HepG2 (cell line): ENCODE measurements around the gene TRIP4. TPM values are rescaled to one million over a fixed set of nuclear protein-coding genes. Genes with fewer than 3 reads are reported as not detected.
A peak's percentile ranks its signal among the peaks of the same experiment; 100 is the strongest.

Experiments used
- ATAC-seq: fragments of 200-7000 bp; cut with Tn5 transposase; 3 replicates; pipeline ENCODE4 v1.9.1; 2020; ENCODE audit warnings: mild to moderate bottlenecking, moderate library complexity
- BruUV-seq: library from RNA; stranded (reverse); fragments of 400-500 nt; replicated peaks from 2 replicates; lab custom pipeline; 2021; lab: Mats Ljungman, UMichigan
- CTCF ChIA-PET: fragments of 300-600 bp; formaldehyde crosslinking; extraction: SDS; loops from one replicate; lab custom pipeline; 2021; ENCODE audit warnings: low total read pairs, inconsistent platforms, low intra/inter-chr PET ratio; lab: Yijun Ruan, JAX
- POLR2A ChIA-PET: fragments of 350-600 bp; sonication (Branson Sonifier 250); formaldehyde crosslinking; loops from one replicate; lab custom pipeline; 2020; ENCODE audit warnings: antibody characterized with exemption, inconsistent platforms; lab: Yijun Ruan, JAX
- DNase-seq: peaks from one replicate; pipeline ENCODE4 v3.0.0-alpha.2; 2015; ENCODE audit warnings: low spot score
- FAIRE-seq: peaks from 3 replicates; lab custom pipeline; 2011; peaks lifted over from hg19 to GRCh38; lab: Jason Lieb, UNC
- H2AFZ ChIP-seq: one replicate; pipeline ENCODE4 v1.6.1; 2011; ENCODE audit warnings: low read length, inconsistent platforms
- H3K27ac ChIP-seq: fragments of 300-600 bp; 3 replicates; pipeline ENCODE4 v1.8.0; 2011; ENCODE audit warnings: mixed run types, mild to moderate bottlenecking, mixed read lengths, low read length, inconsistent platforms; ENCODE audit not compliant: insufficient read depth; ENCODE audit errors: extremely low read length
- H3K27me3 ChIP-seq, 2 experiments: fragments of 200-600 bp in 1 of 2; 2 replicates in 1 of 2; 3 replicates in 1 of 2; pipeline versions ENCODE4 v1.6.0 to v1.8.0; 2011; ENCODE audit warnings: low read length in 2 of 2, mild to moderate bottlenecking in 2 of 2, moderate library complexity in 2 of 2, inconsistent platforms in 1 of 2; ENCODE audit not compliant: insufficient read depth in 2 of 2, control insufficient read depth in 1 of 2
- H3K36me3 ChIP-seq, 2 experiments: fragments of 200-600 bp in 1 of 2; replicated peaks in 1 of 2; 2 replicates in 1 of 2; 3 replicates in 1 of 2; pipeline versions ENCODE4 v1.5.1 to v1.8.0; 2011; ENCODE audit warnings: low read length in 2 of 2, inconsistent platforms in 1 of 2; ENCODE audit not compliant: insufficient read depth in 2 of 2, control insufficient read depth in 1 of 2
- H3K4me1 ChIP-seq: 2 replicates; pipeline ENCODE4 v1.5.1; 2012; ENCODE audit warnings: low read length, inconsistent platforms; ENCODE audit not compliant: insufficient read depth
- H3K4me2 ChIP-seq: 2 replicates; pipeline ENCODE4 v1.6.0; 2011; ENCODE audit warnings: low read depth, low read length, inconsistent platforms
- H3K4me3 ChIP-seq, 3 experiments: fragments of 200-600 bp in 1 of 3; sonication (generic), shearing (Covaris generic) in 1 of 3; replicated peaks in 1 of 3; 2 replicates each; pipeline ENCODE4 v1.5.1; 2011 to 2016; ENCODE audit warnings: low read length in 3 of 3, inconsistent platforms in 2 of 3, low read depth in 2 of 3, mild to moderate bottlenecking in 2 of 3, control low read depth in 1 of 3, mixed read lengths in 1 of 3; ENCODE audit not compliant: insufficient read depth in 1 of 3
- H3K79me2 ChIP-seq: one replicate; pipeline ENCODE4 v1.6.1; 2011; ENCODE audit warnings: low read length, inconsistent platforms; ENCODE audit not compliant: insufficient read depth
- H3K9ac ChIP-seq: 2 replicates; pipeline ENCODE4 v1.6.0; 2011; ENCODE audit warnings: mild to moderate bottlenecking, low read depth, low read length, inconsistent platforms; ENCODE audit not compliant: insufficient read depth
- H3K9me3 ChIP-seq: 2 replicates; pipeline ENCODE4 v1.5.1; 2012; ENCODE audit warnings: mild to moderate bottlenecking, low read length
- H4K20me1 ChIP-seq: 2 replicates; pipeline ENCODE4 v1.6.0; 2011; ENCODE audit warnings: inconsistent platforms, mild to moderate bottlenecking, low read length, moderate library complexity; ENCODE audit not compliant: insufficient read depth
- ARNT2 ChIP-seq: sonication (generic); formaldehyde crosslinking; IDR thresholded peaks from 2 replicates; pipeline ENCODE4 v1.8.0; 2022; ENCODE audit warnings: mild to moderate bottlenecking, low read depth, missing genetic modification reagents, moderate library complexity
- EED ChIP-seq: sonication (generic); formaldehyde crosslinking; IDR thresholded peaks from 2 replicates; pipeline ENCODE4 v1.5.0; 2020; ENCODE audit warnings: mild to moderate bottlenecking, missing genetic modification reagents
- ERF ChIP-seq: IDR thresholded peaks from 2 replicates; pipeline ENCODE4 v1.6.1; 2018; ENCODE audit warnings: missing biosample characterization, missing genetic modification reagents
- FOSL1 ChIP-seq: sonication (generic); formaldehyde crosslinking; IDR thresholded peaks from 2 replicates; pipeline ENCODE4 v1.9.0; 2021; ENCODE audit warnings: missing genetic modification reagents, borderline replicate concordance
- HNF4G ChIP-seq, 2 experiments: sonication (generic) in 1 of 2; formaldehyde crosslinking in 1 of 2; IDR thresholded peaks; 2 replicates each; pipeline versions ENCODE4 v1.4.0 to v1.6.1; 2011 to 2020; ENCODE audit warnings: borderline replicate concordance in 2 of 2, low read depth in 2 of 2, mild to moderate bottlenecking in 2 of 2, low read length in 1 of 2, missing genetic modification reagents in 1 of 2, moderate library complexity in 1 of 2
- JUNB ChIP-seq: sonication (generic); formaldehyde crosslinking; IDR thresholded peaks from 2 replicates; pipeline ENCODE4 v1.8.0; 2022; ENCODE audit warnings: missing genetic modification reagents, mild to moderate bottlenecking, borderline replicate concordance
- MYNN ChIP-seq: sonication (generic); formaldehyde crosslinking; IDR thresholded peaks from 2 replicates; pipeline ENCODE4 v1.4.0; 2020; ENCODE audit warnings: mild to moderate bottlenecking, low read depth, missing genetic modification reagents
- NR2F1 ChIP-seq, 2 experiments: fragments of 450-650 bp in 1 of 2; formaldehyde crosslinking in 1 of 2; IDR thresholded peaks; 2 replicates each; pipeline versions ENCODE4 v1.5.0 to v1.6.1; 2016 to 2020; ENCODE audit warnings: mild to moderate bottlenecking in 1 of 2, missing compliant biosample characterization in 1 of 2, missing genetic modification reagents in 1 of 2, moderate library complexity in 1 of 2
- NR2F6 ChIP-seq, 2 experiments: IDR thresholded peaks; 2 replicates each; pipeline ENCODE4 v1.6.1; 2016; ENCODE audit warnings: antibody characterized with exemption in 1 of 2, mild to moderate bottlenecking in 1 of 2
- RXRB ChIP-seq: IDR thresholded peaks from 2 replicates; pipeline ENCODE4 v1.6.1; 2016; ENCODE audit warnings: borderline replicate concordance, missing genetic modification reagents, missing compliant biosample characterization
- SUZ12 ChIP-seq: fragments of 150-350 bp; IDR thresholded peaks from 2 replicates; pipeline ENCODE4 v1.6.1; 2014; ENCODE audit warnings: low read depth, low read length
- ZNF230 ChIP-seq: sonication (generic); formaldehyde crosslinking; IDR thresholded peaks from 2 replicates; pipeline ENCODE4 v1.4.0; 2020; ENCODE audit warnings: mild to moderate bottlenecking, missing genetic modification reagents
- ZNF317 ChIP-seq: sonication (generic); formaldehyde crosslinking; IDR thresholded peaks from 2 replicates; pipeline ENCODE4 v1.5.0; 2020; ENCODE audit warnings: mild to moderate bottlenecking, missing genetic modification reagents
- ZNF382 ChIP-seq: sonication (generic); formaldehyde crosslinking; IDR thresholded peaks from 2 replicates; pipeline ENCODE4 v1.5.0; 2020; ENCODE audit warnings: missing genetic modification reagents, mild to moderate bottlenecking, borderline replicate concordance
- ZNF468 ChIP-seq: sonication (generic); formaldehyde crosslinking; IDR thresholded peaks from 2 replicates; pipeline ENCODE4 v1.8.0; 2022; ENCODE audit warnings: mild to moderate bottlenecking, moderate library complexity, missing genetic modification reagents
- ZNF546 ChIP-seq: sonication (generic); formaldehyde crosslinking; conservative IDR thresholded peaks from 2 replicates; pipeline ENCODE4 v1.8.1; 2023; ENCODE audit warnings: mild to moderate bottlenecking, missing genetic modification reagents
- ZSCAN30 ChIP-seq: sonication (generic); formaldehyde crosslinking; IDR thresholded peaks from 2 replicates; pipeline ENCODE4 v1.5.0; 2020; ENCODE audit warnings: mild to moderate bottlenecking, missing genetic modification reagents
- WGBS: methylation state at CpG from one replicate; pipeline ENCODE4 v1.1.6; 2017; ENCODE audit warnings: low lambda C conversion rate; 5-methylcytosine and 5-hydroxymethylcytosine counted together
- in situ Hi-C: cut with HindIII; loops from 2 replicates; pipeline ENCODE4 v1.10.0; 2017; ENCODE audit warnings: low pct_unique_long_range_greater_than_20kb; ENCODE audit not compliant: extremely low pct_ligation_motif_present
- intact Hi-C: fragments of 100-400 bp; cut with micrococcal nuclease; formaldehyde crosslinking; loops from one replicate; pipeline ENCODE4 v1.10.0; 2022; ENCODE audit not compliant: unreplicated experiment
- polyA plus RNA-seq, 8 experiments: library from polyadenylated mRNA; depleted of rRNA in 3 of 8; stranded (reverse) in 7 of 8; unstranded in 1 of 8; fragments of >200 nt; fragmentation: Illumina TruSeq in 4 of 8; extraction: Trizol in 4 of 8; gene quantifications; 2 replicates each; pipeline versions ENCODE4 v1.2.1 to v1.2.3, GENCODE V29; 2011 to 2016; ENCODE audit warnings: low read depth in 4 of 8, missing spikeins in 1 of 8, mixed read lengths in 1 of 8; ENCODE audit not compliant: insufficient read depth in 1 of 8
- total RNA-seq, 5 experiments: library from RNA; depleted of rRNA; stranded (reverse); fragments of >200 nt; fragmentation: Illumina TruSeq; extraction: Trizol; gene quantifications; 2 replicates each; pipeline ENCODE4 v1.2.3, GENCODE V29; 2016; ENCODE audit warnings: low read depth in 1 of 5
- TF ChIP-seq, protein P1 (sequence below): sonication (generic); formaldehyde crosslinking; IDR thresholded peaks from 2 replicates; pipeline ENCODE4 v1.5.0; 2020; ENCODE audit warnings: mild to moderate bottlenecking, missing genetic modification reagents

The TRIP4 gene
- total and polyA plus RNA-seq, 2 of the 13 experiments (the other 11 are each of a cell fraction or from before 2014, with no cell fraction given), result 7.1 to 11.8 TPM

DNA sequence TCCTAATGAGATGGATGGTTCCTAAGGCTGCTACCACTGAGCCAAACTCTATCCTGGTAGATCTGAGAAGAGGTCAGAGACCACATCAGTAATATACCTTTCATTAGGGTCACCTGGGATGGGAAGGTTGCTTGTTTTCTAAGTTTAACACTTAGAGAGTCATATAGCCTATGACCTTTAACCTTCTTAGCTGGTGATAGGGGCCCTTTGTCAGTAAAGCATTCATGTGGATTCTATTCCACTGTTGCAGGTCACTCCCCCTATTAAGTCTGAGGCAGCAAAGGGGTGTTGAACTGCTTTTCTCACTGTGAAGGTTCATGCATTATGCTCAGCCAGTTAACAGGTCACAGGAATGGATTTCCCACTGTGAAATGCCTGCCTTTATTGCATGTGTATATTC is 66.6 kb downstream of the TRIP4 start:
- no peak for FAIRE-seq
- H4K20me1 ChIP-seq, result no peaks in the 10 kb centered on the region; the same call in 1 of the 2 replicates
- intact Hi-C loops, result no loop called here

GRCh38 chr15:64455961-64456371 is 68.3 kb downstream of the TRIP4 start:
- Histone ChIP-seq H3K27me3 (no peaks in the 10 kb centered on the region), H3K9ac (no peak overlapping the region), H3K36me3 (peaks cover 2 to 11% of the 10 kb centered on the region in 2 experiments; a peak in 3 of 5 replicates), H3K27ac (no peak overlapping the region), H3K9me3 (no peaks in the 10 kb centered on the region), H2AFZ (no peak overlapping the region), H3K79me2 (no peaks in the 10 kb centered on the region), H3K4me2 (no peak overlapping the region), H3K4me3 (no peak overlapping the region), H4K20me1 (no peaks in the 10 kb centered on the region; the same call in 1 of the 2 replicates), H3K4me1 (peaks cover 47% of the 10 kb centered on the region)
- BruUV-seq, result no TSS peak
- CTCF ChIA-PET, result no interaction called here
- ATAC-seq (no peak), FAIRE-seq (no peak), DNase-seq (no peak)
- in situ Hi-C loops, result no loop called here
- POLR2A ChIA-PET, result no interaction called here
- 91% methylated on average over 3 of the region's 3 CpGs for WGBS
- intact Hi-C loops, result no loop called here
- TF ChIP-seq ZNF317, result no peak
- no peak for TF ChIP-seq ZNF546 (CRISPR knock-in tag)
- no peak for TF ChIP-seq MYNN (CRISPR knock-in tag)
- no peak for TF ChIP-seq NR2F1 (CRISPR knock-in tag; IDR thresholded peaks at IDR 0.05)
- no peak for TF ChIP-seq SUZ12
- TF ChIP-seq ERF (CRISPR knock-in tag), result no peak
- no peak for TF ChIP-seq RXRB (CRISPR knock-in tag)
- TF ChIP-seq JUNB (CRISPR knock-in tag), result no peak
- no peak for TF ChIP-seq ZNF382 (CRISPR knock-in tag)
- no peak for TF ChIP-seq EED (CRISPR knock-in tag)

More for the DNA sequence above, 66.6 kb downstream of the TRIP4 start:
- Histone ChIP-seq H2AFZ (no peak overlapping the region), H3K4me3 (no peak overlapping the region), H3K9me3 (no peaks in the 10 kb centered on the region), H3K9ac (no peak overlapping the region), H3K4me1 (peaks cover 37% of the 10 kb centered on the region), H3K4me2 (no peak overlapping the region), H3K79me2 (no peaks in the 10 kb centered on the region), H3K36me3 (peaks cover 3 to 16% of the 10 kb centered on the region in 2 experiments; a peak in 4 of 5 replicates), H3K27ac (no peak overlapping the region), H3K27me3 (no peaks in the 10 kb centered on the region)
- TF ChIP-seq FOSL1 (CRISPR knock-in tag) (no peak), HNF4G (IDR thresholded peaks at IDR 0.05; ENCODE audit: borderline replicate concordance, low read depth, low read length) (no peak), HNF4G (CRISPR knock-in tag; IDR thresholded peaks at IDR 0.05; ENCODE audit: borderline replicate concordance, low read depth) (no peak), ARNT2 (no peak), ZNF230 (CRISPR knock-in tag) (no peak), ZSCAN30 (CRISPR knock-in tag) (no peak), ZNF468 (no peak), NR2F6 (IDR thresholded peaks at IDR 0.05) (peak; percentile 51), NR2F6 (CRISPR knock-in tag; IDR thresholded peaks at IDR 0.05) (no peak)
- TF ChIP-seq, protein P1, sequence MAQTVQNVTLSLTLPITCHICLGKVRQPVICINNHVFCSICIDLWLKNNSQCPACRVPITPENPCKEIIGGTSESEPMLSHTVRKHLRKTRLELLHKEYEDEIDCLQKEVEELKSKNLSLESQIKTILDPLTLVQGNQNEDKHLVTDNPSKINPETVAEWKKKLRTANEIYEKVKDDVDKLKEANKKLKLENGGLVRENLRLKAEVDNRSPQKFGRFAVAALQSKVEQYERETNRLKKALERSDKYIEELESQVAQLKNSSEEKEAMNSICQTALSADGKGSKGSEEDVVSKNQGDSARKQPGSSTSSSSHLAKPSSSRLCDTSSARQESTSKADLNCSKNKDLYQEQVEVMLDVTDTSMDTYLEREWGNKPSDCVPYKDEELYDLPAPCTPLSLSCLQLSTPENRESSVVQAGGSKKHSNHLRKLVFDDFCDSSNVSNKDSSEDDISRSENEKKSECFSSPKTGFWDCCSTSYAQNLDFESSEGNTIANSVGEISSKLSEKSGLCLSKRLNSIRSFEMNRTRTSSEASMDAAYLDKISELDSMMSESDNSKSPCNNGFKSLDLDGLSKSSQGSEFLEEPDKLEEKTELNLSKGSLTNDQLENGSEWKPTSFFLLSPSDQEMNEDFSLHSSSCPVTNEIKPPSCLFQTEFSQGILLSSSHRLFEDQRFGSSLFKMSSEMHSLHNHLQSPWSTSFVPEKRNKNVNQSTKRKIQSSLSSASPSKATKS (CRISPR knock-in tag), result no peak
- in situ Hi-C loops, result no loop called here
- ATAC-seq (no peak), DNase-seq (no peak)
- CTCF ChIA-PET, result no interaction called here
- no TSS peak for BruUV-seq
- POLR2A ChIA-PET, result no interaction called here
